NCI-H2196 treated with DMSO at 0.1 percent for 48 hours (cell line): Measurements from ENCODE around the gene FSCN2.

Experiments used
- DNase-seq: peaks from one replicate; lab custom pipeline; 2025; ENCODE audit not compliant: unreplicated experiment; lab: John Stamatoyannopoulos, UW

The FSCN2 gene

DNA sequence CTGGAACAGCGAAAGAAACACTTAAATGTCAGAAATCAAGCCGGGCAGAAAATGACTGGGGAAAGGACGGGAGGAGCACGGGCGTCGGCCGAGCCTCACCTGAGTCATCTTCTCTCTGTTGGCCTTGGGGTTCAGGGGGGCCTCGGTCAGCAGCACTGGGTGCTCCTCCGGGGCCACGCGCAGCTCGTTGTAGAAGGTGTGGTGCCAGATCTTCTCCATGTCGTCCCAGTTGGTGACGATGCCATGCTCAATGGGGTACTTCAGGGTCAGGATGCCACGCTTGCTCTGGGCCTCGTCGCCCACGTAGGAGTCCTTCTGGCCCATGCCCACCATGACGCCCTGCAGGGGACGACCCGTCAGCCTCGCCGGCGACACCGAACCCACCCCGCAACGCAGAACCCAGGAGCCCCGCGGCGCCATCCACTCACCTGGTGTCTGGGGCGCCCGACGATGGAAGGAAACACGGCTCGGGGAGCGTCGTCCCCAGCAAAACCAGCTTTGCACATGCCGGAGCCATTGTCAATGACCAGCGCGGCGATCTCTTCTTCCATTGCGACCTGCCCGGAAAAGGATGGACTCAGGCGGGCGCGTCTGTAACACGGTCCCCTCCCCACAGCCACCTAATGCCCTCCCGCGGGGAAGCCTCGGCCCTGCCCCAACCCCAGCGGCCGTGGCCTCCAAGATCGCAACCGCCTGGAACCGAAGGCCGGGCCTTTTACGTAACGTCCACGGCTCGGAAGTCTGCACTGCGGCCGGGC is 16.2 kb upstream of the FSCN2 start:
- DNase-seq: no peak

DNA sequence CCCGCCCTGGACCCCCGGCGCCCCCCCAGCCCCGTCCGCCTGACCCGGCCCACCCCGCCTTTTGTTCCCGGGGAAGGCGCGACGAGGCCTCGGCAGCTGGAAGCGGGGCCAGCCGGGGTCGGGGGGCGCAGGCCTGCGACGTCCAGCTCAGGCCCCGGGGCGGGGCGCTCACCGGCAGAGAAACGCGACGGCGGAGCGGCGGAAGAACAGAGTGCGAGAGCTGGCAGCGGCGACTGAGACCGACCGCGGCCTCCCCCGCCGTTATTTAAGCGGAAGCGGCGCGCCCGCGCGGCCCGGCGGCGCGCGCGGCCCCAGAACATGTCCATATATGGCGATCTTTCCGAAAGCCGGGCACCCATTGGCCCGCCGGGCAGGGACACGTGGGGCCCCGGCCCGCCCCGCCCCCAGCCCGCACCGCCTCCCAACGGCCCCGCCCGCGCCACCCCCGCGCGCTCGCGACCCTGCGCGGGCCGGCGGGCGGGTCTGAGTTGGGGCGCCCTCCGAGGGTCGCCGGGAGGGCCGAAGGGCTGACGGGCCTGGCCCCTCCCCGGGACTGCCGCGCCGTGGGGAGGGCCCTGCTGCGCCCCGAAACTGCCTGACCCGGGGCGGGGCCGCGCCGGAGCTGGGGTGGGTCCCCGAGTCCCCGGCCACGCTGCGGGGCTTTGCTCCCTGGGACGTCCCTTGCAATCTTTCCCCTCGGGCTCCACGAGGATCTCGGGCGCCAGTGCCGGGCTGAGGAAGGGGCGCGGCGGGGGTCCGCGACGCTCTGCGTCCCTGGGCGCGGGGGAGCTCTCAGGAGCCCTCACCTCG is 15.4 kb upstream of the FSCN2 start, which contains the start of gene ACTG1:
ACTG1 (minus strand) TSS at position 238 of the 810 bp plus-strand sequence. CDS start 445 bp downstream, outside the sequence.
- peak; percentile 90 for DNase-seq

DNA sequence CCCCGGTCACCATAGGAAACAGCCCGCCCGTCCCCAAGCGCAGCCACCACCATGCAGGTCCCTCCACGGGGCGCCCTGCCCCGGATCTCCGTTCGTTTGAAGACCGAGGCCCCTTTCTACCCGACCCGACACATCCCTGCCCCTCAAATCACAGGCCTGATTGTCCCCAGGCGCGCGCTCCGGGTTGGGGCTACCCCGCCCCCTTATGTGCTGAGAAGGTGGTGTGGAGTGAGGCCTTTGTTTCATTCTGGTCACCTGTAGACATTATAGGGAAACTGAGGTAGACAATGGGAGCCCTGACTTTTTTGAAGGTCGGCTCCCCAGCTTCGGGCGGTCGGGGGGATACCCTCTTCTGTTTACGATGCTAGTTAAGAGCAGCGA is 14.8 kb upstream of the FSCN2 start:
- DNase-seq: peak; percentile 74

DNA sequence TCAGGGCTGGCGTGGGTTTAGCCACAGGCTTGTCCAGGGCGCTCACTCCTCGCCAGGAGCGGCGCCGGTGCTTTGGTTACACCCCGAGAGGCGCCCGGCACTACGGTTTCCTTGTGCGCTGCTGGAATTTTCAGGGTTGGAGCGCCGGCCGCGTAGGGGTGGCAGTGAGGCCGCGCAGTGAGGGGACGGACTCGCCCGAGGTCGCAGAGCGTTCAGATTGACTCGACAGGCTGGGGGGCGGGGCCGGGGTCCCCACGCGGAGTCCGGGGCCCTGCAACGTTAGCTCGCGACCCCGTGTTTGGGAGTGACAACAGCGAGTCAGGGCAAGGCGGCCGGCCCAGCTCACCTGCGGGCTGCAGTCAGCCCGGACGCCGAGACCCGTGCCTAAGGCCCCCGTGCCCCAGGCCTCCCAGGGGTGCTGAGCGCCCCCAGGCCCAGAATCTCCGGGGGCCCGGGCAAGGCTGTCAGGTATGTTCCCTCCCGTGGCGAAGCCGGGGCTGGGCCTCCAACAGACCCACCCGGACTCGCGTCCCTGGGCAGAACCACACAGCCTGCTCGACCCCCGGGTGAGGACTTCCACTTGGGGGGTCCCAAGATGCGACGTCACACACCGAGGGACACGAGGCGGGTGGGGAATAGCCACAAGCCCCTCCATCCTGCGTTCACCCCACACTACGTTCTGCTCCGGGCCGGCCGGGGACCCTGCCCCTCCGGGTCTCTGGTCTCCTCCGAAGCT is 14.3 kb upstream of the FSCN2 start:
- DNase-seq: no peak

DNA sequence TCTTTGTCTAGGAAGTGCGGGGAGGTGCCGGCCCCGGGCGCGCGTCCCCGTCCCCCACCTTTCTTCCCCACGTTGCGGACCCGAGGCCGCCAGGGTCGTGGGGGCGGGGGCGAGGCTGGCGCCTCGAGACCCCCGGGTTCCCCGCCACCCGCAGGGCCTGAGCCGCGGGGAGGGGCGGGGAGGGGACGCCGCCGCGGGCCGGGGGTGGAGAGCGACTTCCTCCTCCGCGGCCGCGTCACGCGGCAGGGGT is 13.8 kb upstream of the FSCN2 start:
- no peak for DNase-seq

DNA sequence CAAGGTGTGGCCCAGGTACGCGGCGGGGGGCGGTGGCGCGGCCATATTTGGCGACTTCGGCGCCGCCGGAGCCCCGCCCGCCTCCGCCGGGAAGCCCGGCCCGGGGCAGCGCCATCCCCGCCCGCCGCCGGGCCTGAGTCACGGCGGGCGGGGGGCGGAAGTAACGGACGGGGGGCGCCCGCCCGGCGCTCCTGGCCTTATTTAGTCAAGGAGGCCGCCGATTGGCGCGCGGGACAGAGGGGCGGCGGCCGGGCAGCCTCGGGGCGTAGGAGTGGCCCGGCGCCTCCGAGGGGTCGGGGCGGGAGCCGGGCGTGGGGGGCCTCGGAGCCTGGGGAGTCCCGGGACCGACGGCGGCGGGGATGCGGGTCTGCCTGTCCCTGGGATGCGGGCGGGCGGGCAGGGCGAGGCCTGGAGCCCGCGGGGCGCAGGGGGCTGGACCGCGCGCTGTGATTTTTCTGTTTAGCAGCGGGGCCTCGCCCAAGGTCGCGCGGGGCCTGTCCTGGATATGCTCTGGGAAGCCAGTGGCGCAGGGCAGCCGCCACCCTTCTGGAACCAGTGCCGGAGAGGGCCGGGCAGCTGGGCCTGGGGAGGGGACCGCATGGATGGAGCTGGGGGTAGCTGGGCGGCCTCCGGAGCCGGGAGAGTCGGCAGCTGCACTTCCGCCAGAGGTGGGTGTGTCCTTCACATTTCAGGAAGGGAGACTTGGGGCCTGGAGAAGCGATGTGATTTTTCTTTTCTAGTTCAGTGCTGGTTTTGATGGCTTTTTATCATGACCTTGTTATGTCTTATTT is 13.2 kb upstream of the FSCN2 start:
- DNase-seq: peak; percentile 80

DNA sequence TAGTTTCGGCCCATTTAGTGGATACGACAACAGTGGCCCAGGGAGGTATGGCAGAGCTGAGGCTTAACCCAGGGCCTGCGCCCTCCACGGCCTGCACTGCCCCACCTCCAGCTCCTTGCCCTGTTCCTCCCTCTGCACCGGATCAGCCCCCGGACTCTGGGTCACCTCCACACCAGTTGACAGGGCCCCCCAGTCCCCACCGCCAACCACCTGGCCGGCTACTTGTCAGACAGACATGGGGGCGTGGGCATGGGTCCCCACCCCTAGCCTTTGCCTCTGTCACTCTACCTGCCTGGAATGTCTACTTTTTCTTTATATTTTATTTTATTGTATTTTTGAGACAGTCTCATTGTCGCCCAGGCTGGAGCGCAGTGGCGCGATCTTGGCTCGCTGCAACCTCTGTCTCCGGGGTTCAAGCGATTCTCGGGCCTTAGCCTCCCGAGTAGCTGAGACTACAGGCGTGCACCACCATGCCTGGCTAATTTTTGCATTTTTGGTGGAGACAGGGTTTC is 12.6 kb upstream of the FSCN2 start:
- no peak for DNase-seq

DNA sequence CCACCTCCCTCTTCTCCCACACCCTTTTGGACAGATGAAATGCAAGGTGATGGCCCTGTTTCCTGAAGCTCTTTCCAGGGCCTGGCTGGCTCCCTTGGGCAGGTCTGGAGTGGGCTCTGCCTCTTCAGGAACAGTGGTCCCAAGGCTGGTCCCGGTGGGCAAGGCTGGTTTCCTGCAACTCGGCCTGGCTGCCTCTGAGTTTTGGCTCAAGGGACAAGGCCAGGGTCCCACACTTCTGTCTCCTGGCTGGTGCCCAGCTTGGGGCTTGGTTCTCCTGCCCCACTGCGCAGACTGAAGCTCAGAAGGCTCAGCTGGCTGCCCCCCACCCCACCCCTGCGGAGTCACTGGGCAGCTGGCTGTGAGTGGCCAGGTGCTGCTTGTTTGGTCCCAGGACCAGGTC is 11.7 kb upstream of the FSCN2 start:
- no peak for DNase-seq

DNA sequence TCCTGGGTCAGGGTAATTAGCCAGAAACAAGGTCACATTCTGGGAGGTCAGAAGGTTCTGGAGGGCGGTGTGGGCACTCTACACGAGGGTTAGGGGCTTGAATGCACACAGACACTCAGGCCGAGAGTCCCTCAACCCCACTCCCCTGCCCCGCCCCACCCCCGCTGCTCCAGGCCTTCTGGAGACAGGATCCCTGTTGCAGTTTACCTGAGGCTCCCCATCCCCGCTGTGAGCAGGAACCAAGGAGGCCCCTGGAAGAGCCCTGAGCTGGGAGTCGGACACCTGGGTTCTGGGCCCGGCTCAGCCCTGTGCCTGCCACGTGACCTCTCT is 11.2 kb upstream of the FSCN2 start:
- no peak for DNase-seq

DNA sequence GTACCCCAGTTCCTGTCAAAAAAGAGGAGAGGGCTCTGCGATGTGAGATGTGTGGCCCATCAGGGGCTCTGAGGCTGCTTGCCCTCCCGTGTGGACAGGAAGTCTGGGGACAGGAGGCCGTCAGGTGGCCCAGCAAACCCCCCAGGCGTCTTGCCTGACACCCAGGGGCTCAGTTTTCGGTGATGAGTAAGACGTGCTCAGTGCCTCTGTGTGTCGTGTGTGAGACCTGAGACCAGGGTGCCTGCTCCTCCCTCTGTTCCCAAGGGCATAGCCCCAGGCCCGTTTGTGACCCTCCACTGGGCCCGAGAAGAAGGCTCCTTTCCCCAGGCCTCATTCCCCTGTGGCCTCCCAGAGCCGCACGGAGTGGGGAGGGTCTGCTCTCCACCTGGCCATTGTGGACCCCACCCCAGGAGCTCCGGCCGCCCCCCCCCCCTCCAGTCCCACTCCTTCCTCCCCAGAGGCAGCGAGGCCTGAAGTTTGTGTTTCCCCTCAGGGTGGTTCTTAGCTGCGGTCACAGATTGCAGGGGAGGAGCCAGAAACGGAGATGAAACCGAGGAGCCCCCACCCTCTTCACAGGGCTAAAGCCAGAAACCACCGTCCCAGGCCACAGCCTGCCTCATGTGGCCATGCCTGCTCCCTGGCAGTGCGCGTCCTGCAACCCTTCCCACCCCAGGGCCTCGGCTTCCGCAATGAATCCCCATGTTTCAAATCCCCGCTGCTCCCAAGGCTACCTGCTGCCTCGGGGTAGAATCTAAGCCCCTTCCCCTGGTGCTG is 10.7 kb upstream of the FSCN2 start:
- no peak for DNase-seq

DNA sequence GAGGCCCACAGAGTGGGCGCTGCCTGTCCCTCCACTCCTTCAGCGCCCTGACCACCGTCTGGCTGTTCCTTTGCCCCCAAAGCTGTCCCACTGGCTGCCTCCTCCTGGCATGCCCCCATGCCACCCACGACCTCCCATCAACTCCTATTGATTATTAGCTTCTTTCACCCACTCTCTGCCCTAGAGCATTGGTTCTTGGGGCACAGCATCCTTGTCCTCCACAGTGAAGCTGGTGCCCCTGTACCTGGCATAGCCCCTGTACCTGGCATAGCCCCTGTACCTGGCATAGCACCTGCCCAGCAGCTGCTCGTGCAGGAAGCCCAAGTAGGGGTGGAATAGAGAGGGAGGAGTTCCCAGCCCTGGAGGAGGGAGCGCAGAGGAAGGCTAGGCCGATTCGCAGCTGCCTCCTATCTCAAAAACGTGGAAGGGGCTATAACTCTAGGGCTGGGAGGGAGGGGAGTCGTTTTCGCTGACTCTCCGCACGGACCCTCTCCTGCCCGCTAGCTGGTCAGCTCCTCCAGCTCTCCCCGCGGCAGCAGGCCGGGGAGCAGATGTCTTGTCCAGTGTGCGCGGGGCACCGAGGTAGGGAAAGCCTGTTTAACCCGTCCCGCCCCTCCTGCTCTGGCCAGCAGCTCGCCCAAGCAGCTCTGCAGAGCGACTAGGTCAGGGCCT is 9.9 kb upstream of the FSCN2 start:
- DNase-seq: peak; percentile 51

DNA sequence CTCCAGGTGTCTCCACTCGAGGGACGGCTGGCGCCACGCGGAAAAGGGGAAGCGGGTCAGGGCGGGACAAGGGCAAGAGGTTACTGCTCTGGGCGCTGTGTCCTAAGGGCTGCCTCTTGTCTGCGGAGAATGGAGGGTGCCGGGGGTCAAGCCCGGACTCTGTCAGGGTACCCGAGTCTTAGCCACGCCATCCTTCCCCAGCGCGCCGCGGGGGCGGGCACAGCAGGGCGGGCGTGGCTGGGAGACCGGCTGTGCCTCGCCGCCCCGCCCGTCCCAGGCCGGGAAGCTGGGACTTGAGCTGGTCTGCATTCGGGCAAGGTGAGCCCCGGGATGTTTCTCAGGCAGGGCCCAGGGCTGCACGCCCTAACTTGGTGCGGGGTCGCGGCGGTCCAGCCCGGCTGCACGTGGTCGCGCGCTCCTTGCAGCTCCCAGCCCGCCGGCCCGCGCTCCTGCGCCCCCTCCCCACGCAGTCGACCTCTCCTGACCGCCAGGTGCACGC is 9.3 kb upstream of the FSCN2 start:
- no peak for DNase-seq

DNA sequence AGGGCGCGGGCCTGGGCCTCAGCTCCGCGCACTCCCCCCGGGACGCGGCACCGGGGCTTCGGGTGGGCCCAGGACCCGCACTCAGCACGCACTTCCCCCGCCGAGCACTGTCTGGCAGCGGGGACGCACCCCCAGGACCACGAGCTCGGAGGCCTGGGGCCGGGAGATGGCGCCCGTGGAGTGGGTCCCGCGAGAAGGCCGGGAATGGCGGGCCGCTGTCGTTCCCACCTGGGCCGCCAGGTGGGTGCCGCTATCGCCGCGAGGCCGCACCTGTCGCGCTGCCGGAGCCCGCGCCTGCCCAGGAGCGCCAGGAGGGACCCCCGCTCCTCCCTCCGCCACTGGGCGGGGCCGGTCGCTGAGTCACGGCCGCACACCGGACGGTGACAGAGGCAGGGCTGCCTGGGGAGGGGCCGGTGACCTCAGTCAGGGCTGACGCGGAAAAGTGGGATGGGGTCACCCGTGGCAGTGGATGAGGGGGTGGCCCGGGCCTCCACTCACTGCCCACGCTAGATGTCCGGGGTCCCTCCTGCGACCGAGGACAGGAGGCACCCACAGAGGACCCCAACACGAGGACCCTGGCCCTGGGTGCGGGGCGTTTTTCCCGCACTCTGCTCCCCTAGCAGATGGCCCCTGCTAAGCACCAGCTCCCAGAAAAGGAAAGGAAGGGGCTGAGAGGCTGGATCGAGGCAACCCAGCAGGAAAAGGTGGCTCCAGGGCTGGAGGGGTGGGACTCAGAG is 8.7 kb upstream of the FSCN2 start:
- DNase-seq: peak; percentile 38

DNA sequence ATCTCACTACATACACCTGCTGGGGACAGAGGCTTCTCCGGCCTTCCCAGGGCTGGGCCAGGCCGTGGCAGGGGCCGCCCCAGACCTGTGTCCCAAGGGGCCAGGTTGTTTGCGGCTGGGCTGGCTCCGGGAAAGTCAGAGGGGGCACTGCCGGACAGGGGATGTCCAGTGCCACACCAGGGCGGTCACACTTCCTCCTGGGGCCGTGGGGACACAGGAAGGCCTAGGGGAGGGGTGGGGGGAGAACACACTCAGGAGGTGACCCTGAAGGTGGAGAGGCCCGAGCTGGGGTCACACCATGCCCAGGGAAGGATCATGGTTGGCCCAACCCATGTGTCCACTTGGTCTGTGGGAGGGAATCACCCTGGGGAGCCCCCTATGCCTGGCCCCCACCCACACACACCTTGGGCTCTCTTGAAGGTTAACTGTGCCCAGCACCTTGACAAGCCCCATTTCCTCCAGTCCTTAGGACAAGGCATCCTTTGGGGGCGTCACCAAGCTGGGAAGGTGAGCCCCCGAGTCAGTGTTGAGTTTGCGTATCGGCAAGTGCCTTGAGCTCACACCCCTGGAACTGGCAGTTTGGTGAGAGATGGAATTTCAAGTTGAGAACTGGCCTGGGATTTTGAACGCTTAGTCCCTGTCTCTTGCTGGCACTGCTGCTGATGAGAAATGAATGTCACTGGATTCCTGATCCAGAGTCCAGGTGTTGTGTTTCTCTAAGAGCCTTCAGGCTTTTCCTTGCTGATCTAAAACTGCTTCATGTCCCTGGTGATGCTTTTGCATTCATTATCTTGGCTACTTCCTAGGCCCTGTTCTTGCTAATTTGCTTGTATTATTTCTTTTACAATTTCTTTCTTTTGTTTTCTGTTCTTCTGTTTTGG is 7.9 kb upstream of the FSCN2 start:
- no peak for DNase-seq

DNA sequence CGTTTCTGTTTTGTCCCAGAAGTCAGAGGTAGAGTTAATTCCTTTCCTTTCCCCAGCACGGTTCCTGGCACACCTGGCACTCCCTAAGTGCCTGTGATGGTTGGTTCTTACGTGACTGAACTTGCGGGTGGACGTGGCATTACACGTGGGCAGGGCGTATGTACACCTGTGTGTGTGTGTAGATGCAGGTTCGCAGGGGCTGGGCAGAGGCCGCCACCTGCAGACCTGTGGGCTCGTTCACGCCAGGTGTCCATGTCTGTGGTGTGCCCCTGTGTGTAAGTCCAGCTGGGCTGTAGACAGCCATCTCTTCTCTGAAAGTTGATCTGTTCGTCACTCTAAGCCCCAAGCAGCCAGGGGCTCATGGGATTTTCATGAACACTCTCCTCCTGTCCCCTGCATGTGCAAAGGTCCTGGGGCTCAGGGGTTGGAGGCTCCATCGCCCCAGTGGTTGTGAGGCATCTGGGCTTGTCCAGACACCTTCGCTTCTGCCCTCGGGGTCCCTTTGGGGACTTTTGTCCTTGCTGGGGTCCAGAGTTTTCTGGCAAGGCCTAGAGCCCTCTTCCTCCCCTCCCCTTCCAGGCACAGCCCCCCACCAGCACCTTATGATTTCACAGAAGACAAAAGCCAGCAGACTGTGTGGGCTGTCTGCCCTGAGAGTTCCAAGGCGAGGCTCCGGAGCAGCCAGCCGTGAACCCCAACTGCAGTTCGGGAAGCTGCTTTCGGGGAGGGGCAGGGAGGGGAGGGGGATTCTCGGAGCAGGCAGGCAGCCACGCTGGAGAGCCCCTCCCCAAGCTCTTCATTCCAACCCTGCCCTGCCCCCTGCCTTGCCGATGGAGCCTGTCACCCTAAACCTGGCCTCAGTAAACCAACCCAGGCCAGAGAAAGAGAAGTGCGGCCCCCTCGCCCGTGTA is 5.4 kb upstream of the FSCN2 start:
- no peak for DNase-seq

DNA sequence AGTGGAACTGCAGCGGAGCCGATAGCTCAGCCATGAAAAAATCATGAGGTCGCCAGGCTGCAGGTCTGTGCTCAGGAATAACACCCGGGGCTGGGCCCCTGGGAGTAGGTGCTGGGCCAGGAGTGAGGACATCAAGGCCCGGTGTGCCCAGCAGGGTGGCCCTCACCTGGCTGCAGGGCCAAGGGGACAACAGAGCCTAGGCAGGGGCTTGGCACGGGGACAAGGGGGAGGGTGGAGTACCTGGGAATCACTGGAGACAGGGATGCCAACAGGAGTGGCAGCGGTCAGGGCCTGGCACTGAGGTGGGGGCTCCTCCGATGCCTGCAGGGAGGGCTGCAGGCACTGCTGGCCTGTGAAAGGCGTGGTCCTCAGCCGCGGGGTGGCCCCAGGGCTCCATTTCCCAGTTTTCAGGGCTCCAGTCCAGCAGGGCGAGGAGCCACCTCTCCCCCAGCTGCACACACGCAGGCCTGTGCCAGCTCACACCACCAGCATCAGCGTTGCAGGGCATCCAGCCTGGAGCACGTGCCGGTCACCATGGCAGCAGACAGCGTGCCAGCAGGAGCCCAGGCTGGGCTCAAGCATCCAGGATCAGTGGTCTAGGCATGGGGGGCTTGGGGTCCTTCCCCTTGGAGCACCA is 4.7 kb upstream of the FSCN2 start:
- peak; percentile 93 for DNase-seq
